Testis (tissue), 3 donors: Measurements from ENCODE around the gene RIC8B. TPM values are rescaled to one million over a fixed set of nuclear protein-coding genes. Genes with fewer than 3 reads are reported as not detected.

Experiments
- DNase-seq: peaks from one replicate; pipeline ENCODE4 v3.0.0-alpha.2; 2019
- H3K27ac ChIP-seq, 2 donors: fragments of 200-600 bp; sonication (generic); one replicate each; pipeline ENCODE4 v1.5.1; 2019
- H3K27me3 ChIP-seq: fragments of 200-600 bp; sonication (generic); one replicate; pipeline ENCODE4 v1.5.1; 2019
- H3K36me3 ChIP-seq: fragments of 200-600 bp; sonication (generic); one replicate; pipeline ENCODE4 v1.5.1; 2017; ENCODE audit warnings: low read depth; ENCODE audit errors: missing control alignments
- H3K4me1 ChIP-seq: fragments of 200-600 bp; sonication (generic); one replicate; pipeline ENCODE4 v1.5.1; 2019
- H3K4me3 ChIP-seq, 2 donors: fragments of 200-600 bp; sonication (generic); one replicate each; pipeline ENCODE4 v1.5.1; 2017 to 2019
- H3K9me3 ChIP-seq: fragments of 200-600 bp; sonication (generic); one replicate; pipeline ENCODE4 v1.5.1; 2017
- POLR2A ChIP-seq: fragments of 450-650 bp; IDR thresholded peaks from one replicate; pipeline ENCODE4 v1.6.1; 2017; ENCODE audit warnings: antibody characterized with exemption, mild to moderate bottlenecking, moderate library complexity
- WGBS, 2 donors: methylation state at CpG; one replicate each; pipeline ENCODE4 v1.1.5; 2018; 5-methylcytosine and 5-hydroxymethylcytosine counted together
- intact Hi-C: fragments of 100-400 bp; cut with DNase I; formaldehyde crosslinking; loops from one replicate; pipeline ENCODE4 v1.15.1; 2023; ENCODE audit warnings: low total_unique reads
- polyA plus RNA-seq: library from polyadenylated mRNA; stranded (reverse); fragments of 350-450 nt; fragmentation: Illumina TruSeq; extraction: RNeasy Lipid Tissue Mini Kit (QIAGEN cat#74804); gene quantifications from one replicate; pipeline ENCODE4 v1.2.3, GENCODE V29; 2014; ENCODE audit warnings: low read depth, low replicate concordance; ENCODE audit not compliant: insufficient read depth
- total RNA-seq, 2 donors: library from RNA; depleted of rRNA; stranded (reverse); fragments of >200 nt; gene quantifications; one replicate each; pipeline ENCODE4 v1.2.3, GENCODE V29; 2016
- TF ChIP-seq, protein P1 (sequence below), 3 experiments: fragments of 450-650 bp in 2 of 3; fragments of 200-600 bp in 1 of 3; sonication (generic) in 1 of 3; IDR thresholded peaks; one replicate each; pipeline ENCODE4 v1.5.1; 2016 to 2019; ENCODE audit warnings: antibody characterized with exemption in 3 of 3, mild to moderate bottlenecking in 2 of 3, moderate library complexity in 1 of 3

Gene RIC8B
- total and polyA plus RNA-seq, 3 donors from 2014 or later = 14.3 to 27.7 (median 18.3) TPM

DNA sequence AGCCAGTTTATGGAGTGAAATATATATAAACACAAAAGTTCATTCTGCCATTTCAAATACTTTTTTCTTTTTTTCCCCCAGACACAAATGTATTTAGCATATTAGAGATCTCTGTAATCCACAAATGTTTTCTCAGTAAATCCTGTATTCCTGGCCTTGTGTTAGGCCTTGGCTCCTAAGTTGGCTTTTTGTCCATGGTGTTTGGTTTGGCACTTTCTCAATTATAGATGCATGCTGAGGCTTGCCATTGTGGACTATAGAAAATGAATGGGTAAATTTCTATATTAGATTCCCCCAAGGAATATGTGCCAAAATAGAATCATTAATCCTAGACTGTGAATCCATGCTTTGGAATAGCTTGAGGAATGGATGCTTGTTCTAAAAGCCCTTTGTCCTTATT lies 17.0 kb downstream of the RIC8B start:
- Histone ChIP-seq H3K27me3 (no peaks in the 10 kb centered on the region), H3K9me3 (no peaks in the 10 kb centered on the region), H3K4me3 (no peak overlapping the region), H3K4me1 (no peaks in the 10 kb centered on the region), H3K36me3 (no peaks in the 10 kb centered on the region), H3K27ac (no peak overlapping the region)
- DNase-seq = no peak
- TF ChIP-seq, protein P1, sequence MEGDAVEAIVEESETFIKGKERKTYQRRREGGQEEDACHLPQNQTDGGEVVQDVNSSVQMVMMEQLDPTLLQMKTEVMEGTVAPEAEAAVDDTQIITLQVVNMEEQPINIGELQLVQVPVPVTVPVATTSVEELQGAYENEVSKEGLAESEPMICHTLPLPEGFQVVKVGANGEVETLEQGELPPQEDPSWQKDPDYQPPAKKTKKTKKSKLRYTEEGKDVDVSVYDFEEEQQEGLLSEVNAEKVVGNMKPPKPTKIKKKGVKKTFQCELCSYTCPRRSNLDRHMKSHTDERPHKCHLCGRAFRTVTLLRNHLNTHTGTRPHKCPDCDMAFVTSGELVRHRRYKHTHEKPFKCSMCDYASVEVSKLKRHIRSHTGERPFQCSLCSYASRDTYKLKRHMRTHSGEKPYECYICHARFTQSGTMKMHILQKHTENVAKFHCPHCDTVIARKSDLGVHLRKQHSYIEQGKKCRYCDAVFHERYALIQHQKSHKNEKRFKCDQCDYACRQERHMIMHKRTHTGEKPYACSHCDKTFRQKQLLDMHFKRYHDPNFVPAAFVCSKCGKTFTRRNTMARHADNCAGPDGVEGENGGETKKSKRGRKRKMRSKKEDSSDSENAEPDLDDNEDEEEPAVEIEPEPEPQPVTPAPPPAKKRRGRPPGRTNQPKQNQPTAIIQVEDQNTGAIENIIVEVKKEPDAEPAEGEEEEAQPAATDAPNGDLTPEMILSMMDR (IDR thresholded peaks at IDR 0.05) = no peak
- no peak for TF ChIP-seq POLR2A
- intact Hi-C loops = no loop called here

DNA sequence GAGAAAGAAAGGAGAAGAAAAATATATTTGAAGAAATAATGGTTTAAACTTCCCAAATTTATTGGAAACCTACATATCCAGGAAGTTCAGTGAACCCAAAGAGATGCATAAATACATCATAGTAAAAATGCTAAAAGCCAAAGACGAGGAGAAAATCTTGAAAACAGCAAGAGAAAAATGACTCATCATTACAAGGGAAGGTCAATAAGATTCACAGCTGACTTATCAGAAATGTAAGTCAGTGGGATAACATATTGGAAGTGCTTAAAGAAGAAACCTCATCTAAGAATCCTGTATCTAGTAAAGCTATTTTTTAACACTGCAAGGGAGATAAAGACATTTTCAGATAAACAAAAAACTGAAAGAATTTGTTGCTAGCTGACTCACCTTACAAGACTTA lies 19.9 kb downstream of the RIC8B start:
- Histone ChIP-seq H3K27me3 (no peaks in the 10 kb centered on the region), H3K4me3 (no peak overlapping the region), H3K27ac (no peak overlapping the region), H3K4me1 (no peaks in the 10 kb centered on the region), H3K36me3 (no peaks in the 10 kb centered on the region), H3K9me3 (no peaks in the 10 kb centered on the region)
- intact Hi-C loops = no loop called here
- no peak for DNase-seq
- TF ChIP-seq, protein P1 (IDR thresholded peaks at IDR 0.05) = no peak
- TF ChIP-seq POLR2A = no peak
- WGBS, 2 donors = 88 to 89% methylated on average over 1 of the region's 1 CpG

DNA sequence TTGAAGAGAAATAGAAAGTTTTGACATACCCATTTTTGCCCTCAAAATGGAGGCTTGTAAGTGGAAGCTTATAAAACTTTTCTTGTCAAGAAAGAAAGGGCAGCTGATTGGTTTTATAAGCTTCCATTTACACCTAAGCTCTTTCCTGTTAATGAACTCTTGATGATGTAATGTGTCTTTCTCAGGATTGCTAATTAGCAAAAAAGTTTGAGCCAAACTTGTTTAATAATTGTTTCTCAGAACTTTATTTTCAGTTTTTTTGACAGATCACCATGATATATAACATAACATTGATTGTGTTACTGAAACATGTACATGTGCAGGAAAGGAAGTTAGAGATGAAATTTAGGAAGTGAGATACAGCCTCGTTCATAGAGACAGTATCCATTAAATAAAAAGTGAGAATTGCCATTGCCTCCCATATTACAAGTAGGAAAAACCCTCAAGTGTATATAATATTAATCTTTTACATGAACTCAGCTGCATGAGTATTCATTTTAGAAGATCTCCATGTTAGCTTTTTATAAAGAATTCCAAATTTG lies 26.8 kb downstream of the RIC8B start:
- Histone ChIP-seq H3K4me1 (no peaks in the 10 kb centered on the region), H3K4me3 (no peak overlapping the region), H3K27me3 (no peaks in the 10 kb centered on the region), H3K9me3 (no peaks in the 10 kb centered on the region), H3K36me3 (no peaks in the 10 kb centered on the region), H3K27ac (no peak overlapping the region)
- no peak for DNase-seq
- WGBS, 2 donors = 47 to 60% methylated on average over 1 of the region's 1 CpG
- intact Hi-C loops = no loop called here
- TF ChIP-seq, protein P1 (IDR thresholded peaks at IDR 0.05) = no peak
- TF ChIP-seq POLR2A = no peak

DNA sequence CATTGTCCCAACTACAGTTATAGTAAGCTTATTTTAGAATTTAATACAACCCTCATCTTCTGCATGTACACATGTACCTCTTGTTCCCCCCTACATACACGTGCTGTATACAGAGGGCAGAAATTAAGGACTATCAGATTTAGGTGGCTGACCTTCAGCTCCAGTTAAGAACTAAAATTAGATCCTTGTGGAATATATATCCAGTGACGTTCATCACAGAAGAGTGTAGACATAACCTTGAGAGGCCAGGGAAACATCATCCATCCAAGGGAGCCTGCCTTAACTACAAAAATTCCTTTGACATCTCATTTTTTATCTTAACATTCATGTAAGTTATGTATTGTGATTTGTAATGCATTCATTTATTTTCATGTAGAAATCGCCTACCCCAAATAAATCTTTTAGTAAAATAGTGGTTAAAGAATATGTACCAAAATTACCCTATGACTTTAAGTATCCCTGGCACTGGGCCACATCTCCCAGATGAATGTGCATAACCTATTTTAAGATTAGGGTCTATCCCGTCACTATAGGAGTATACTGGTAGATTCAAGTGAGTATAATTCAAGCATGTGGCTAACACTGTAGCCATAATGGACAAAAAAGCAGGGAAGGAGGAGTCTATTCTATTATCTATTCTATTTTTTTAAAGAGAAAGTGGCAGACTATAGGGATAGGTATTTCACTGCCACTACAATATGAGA lies 27.5 kb downstream of the RIC8B start:
- Histone ChIP-seq H3K4me3 (no peak overlapping the region), H3K4me1 (no peaks in the 10 kb centered on the region), H3K27ac (no peak overlapping the region), H3K27me3 (no peaks in the 10 kb centered on the region), H3K9me3 (no peaks in the 10 kb centered on the region), H3K36me3 (no peaks in the 10 kb centered on the region)
- 68 to 74% methylated on average over 4 of the region's 4 CpGs for WGBS, 2 donors
- no peak for DNase-seq
- intact Hi-C loops = no loop called here
- no peak for TF ChIP-seq POLR2A
- TF ChIP-seq, protein P1 (IDR thresholded peaks at IDR 0.05) = no peak

DNA sequence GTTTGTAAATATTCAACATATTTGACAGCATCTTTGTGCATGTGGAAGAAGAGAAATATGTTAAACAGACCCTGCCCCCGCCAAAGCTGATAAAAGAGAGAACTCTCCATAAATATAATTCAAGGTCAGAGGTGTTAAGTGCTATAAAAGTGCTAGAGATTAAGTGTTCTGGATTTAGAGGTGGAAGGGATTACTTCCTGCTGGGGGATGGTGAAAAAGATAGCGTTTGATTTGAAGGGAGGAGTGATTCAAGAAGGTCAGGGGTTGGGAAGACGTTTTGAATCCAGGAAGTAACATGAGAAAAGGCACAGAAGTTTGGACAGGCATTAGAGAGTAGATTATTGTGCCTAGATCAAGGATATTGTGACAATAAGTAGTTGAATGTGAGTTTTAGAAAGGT lies 30.2 kb downstream of the RIC8B start:
- no peak overlapping the region for H3K27ac ChIP-seq
- no peak for TF ChIP-seq POLR2A
- TF ChIP-seq, protein P1 (IDR thresholded peaks at IDR 0.05) = no peak
- no peaks in the 10 kb centered on the region for H3K36me3 ChIP-seq
- intact Hi-C loops = no loop called here
- 45 to 51% methylated on average over 3 of the region's 3 CpGs for WGBS, 2 donors
- H3K4me1 ChIP-seq = no peaks in the 10 kb centered on the region
- no peaks in the 10 kb centered on the region for H3K27me3 ChIP-seq
- no peaks in the 10 kb centered on the region for H3K9me3 ChIP-seq
- DNase-seq = no peak
- no peak overlapping the region for H3K4me3 ChIP-seq
